HG03565 (cell line): ENCODE results near the gene MTCH1.

Experiments used
- ATAC-seq: cut with Tn5 transposase; IDR thresholded peaks from one replicate; pipeline ENCODE4 v1.9.1; 2021; ENCODE audit warnings: mild to moderate bottlenecking, moderate library complexity; ENCODE audit not compliant: unreplicated experiment

MTCH1 gene

GRCh38 chr6:36927691-36928546 is 58.1 kb downstream of the MTCH1 start:
- ATAC-seq = no peak

GRCh38 chr6:36926708-36927513 is 59.1 kb downstream of the MTCH1 start:
- no peak for ATAC-seq

GRCh38 chr6:36925809-36926208 is 60.2 kb downstream of the MTCH1 start:
- ATAC-seq = no peak

GRCh38 chr6:36924778-36925374 is 61.1 kb downstream of the MTCH1 start:
- no peak for ATAC-seq

GRCh38 chr6:36924131-36924530 is 61.9 kb downstream of the MTCH1 start:
- ATAC-seq = no peak

GRCh38 chr6:36920546-36920945 is 65.5 kb downstream of the MTCH1 start:
- no peak for ATAC-seq

GRCh38 chr6:36920049-36920448 is 65.9 kb downstream of the MTCH1 start:
- no peak for ATAC-seq
